OCI-LY3 (cell line): ENCODE measurements around the gene GADD45GIP1.

Source experiments
- H2AFZ ChIP-seq: fragments of 200-600, 300-600 bp; shearing (Covaris generic); 2 replicates; pipeline ENCODE4 v1.6.0; 2014; ENCODE audit warnings: antibody characterized with exemption, low read depth, low read length
- H3K27ac ChIP-seq: fragments of 200-600, 300-600 bp; sonication (generic); 2 replicates; pipeline ENCODE4 v1.5.1; 2014; ENCODE audit warnings: mild to moderate bottlenecking, low read length, moderate library complexity, mixed read lengths
- H3K27me3 ChIP-seq: fragments of 200-600, 300-600 bp; sonication (generic); 2 replicates; pipeline ENCODE4 v1.6.1; 2014; ENCODE audit warnings: low read depth, low read length, mixed read lengths
- H3K36me3 ChIP-seq: fragments of 200-600, 300-600 bp; sonication (generic); replicated peaks from 2 replicates; pipeline ENCODE3; 2014; ENCODE audit warnings: low read depth, low read length, mixed read lengths
- H3K4me1 ChIP-seq: fragments of 300-600, 200-600 bp; sonication (generic); 2 replicates; pipeline ENCODE4 v1.6.1; 2014; ENCODE audit warnings: low read length, mixed read lengths
- H3K4me2 ChIP-seq: fragments of 200-600, 300-600 bp; sonication (generic); 2 replicates; pipeline ENCODE4 v1.6.1; 2014; ENCODE audit warnings: low read length, mixed read lengths
- H3K4me3 ChIP-seq: fragments of 300-600, 200-600 bp; sonication (generic); 2 replicates; pipeline ENCODE4 v1.5.1; 2014; ENCODE audit warnings: antibody characterized with exemption, mild to moderate bottlenecking, low read length, moderate library complexity
- H3K79me2 ChIP-seq: fragments of 300-600, 200-600 bp; shearing (Covaris generic); 2 replicates; pipeline ENCODE4 v1.6.1; 2014; ENCODE audit warnings: mild to moderate bottlenecking, low read length, mixed read lengths
- H3K9ac ChIP-seq: fragments of 300-600, 200-600 bp; shearing (Covaris generic); 2 replicates; pipeline ENCODE4 v1.6.0; 2014; ENCODE audit warnings: mild to moderate bottlenecking, low read length, moderate library complexity
- H3K9me3 ChIP-seq: fragments of 200-600, 300-600 bp; shearing (Covaris generic); 2 replicates; pipeline ENCODE4 v1.6.1; 2014; ENCODE audit warnings: low read length, mixed read lengths; ENCODE audit not compliant: insufficient read depth
- H4K20me1 ChIP-seq: fragments of 200-600, 300-600 bp; sonication (generic); 2 replicates; pipeline ENCODE4 v1.6.1; 2016; ENCODE audit warnings: low read length, mixed read lengths; ENCODE audit not compliant: insufficient read depth
- CTCF ChIP-seq: fragments of 200-600, 300-600 bp; sonication (generic); IDR thresholded peaks from 2 replicates; pipeline ENCODE4 v1.5.1; 2014; ENCODE audit warnings: antibody characterized with exemption, low read length, low read depth
- EZH2phosphoT487 ChIP-seq: fragments of 200-600 bp; shearing (Covaris generic); IDR thresholded peaks from 2 replicates; pipeline ENCODE4 v1.6.1; 2018; ENCODE audit warnings: antibody characterized with exemption, mixed run types, low read depth

The GADD45GIP1 gene

GRCh38 chr19:12992729-12993128 is 35.7 kb upstream of the GADD45GIP1 start:
- 0 out of 2 replicates have a peak, but pooled peaks cover 4% of the 10 kb centered on the region for H3K27me3 ChIP-seq
- H4K20me1 ChIP-seq = no peaks in the 10 kb centered on the region
- H3K4me2 ChIP-seq = no peak overlapping the region
- no peaks in the 10 kb centered on the region; the same call in 1 of the 2 replicates for H3K9me3 ChIP-seq
- no peaks in the 10 kb centered on the region for H3K36me3 ChIP-seq
- H3K79me2 ChIP-seq = no peaks in the 10 kb centered on the region; the same call in 1 of the 2 replicates
- H3K9ac ChIP-seq = no peak overlapping the region
- H3K4me1 ChIP-seq = peaks cover 8% of the 10 kb centered on the region; the same call in 1 of the 2 replicates
- no peak for TF ChIP-seq EZH2phosphoT487
- no peak for TF ChIP-seq CTCF
- no peak overlapping the region for H2AFZ ChIP-seq
- H3K27ac ChIP-seq = no peak overlapping the region
- H3K4me3 ChIP-seq = no peak overlapping the region

DNA sequence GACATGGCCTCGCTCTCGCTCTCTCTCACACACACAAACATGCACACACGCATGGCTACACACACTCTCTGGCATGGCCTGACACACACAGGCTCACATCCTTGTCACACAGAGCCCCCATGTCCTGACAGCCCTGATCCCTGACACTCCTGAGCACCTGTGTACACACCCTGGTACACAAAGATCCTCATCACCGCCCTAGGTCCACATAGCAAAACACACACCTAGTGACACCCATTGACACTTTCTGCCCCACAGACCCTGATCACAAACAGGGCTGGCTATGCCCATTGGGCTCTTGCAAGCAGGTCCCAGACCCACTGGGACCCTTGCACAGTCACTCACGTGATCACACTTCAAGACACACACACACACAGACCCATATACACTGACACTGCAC is 34.3 kb upstream of the GADD45GIP1 start:
- Histone ChIP-seq H3K4me3 (no peak overlapping the region), H3K27me3 (0 out of 2 replicates have a peak, but pooled peaks cover 4% of the 10 kb centered on the region)
- TF ChIP-seq EZH2phosphoT487 (no peak), CTCF (no peak)

DNA sequence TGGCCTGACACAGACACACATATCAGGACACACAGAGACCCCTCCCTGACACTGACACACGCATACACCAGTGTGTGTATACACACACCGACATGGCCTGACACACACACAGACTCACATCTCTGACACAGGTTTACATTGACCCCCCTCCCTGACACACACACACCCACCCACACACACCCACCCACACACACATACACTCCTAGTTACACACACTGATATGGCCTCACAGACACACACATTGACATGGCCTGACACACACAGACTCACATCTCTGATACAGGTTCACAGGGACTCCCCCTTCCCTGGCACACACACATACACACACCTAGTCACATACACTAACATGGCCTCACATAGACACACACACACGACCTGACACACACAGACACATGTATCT is 33.8 kb upstream of the GADD45GIP1 start:
- no peaks in the 10 kb centered on the region for H4K20me1 ChIP-seq
- H3K36me3 ChIP-seq = no peaks in the 10 kb centered on the region
- H3K79me2 ChIP-seq = no peaks in the 10 kb centered on the region; the same call in 1 of the 2 replicates
- H3K27me3 ChIP-seq = 0 out of 2 replicates have a peak, but pooled peaks cover 4% of the 10 kb centered on the region
- H3K27ac ChIP-seq = no peak overlapping the region
- TF ChIP-seq EZH2phosphoT487 (no peak), CTCF (no peak)
- H2AFZ ChIP-seq = no peak overlapping the region
- H3K4me3 ChIP-seq = no peak overlapping the region
- H3K9ac ChIP-seq = no peak overlapping the region
- H3K9me3 ChIP-seq = no peaks in the 10 kb centered on the region; the same call in 1 of the 2 replicates
- H3K4me2 ChIP-seq = no peak overlapping the region
- peaks cover 10% of the 10 kb centered on the region; the same call in 1 of the 2 replicates for H3K4me1 ChIP-seq

More for the DNA sequence above, 34.3 kb upstream of the GADD45GIP1 start:
- H3K4me1 ChIP-seq = peaks cover 10% of the 10 kb centered on the region; the same call in 1 of the 2 replicates
- H3K36me3 ChIP-seq = no peaks in the 10 kb centered on the region
- H3K4me2 ChIP-seq = no peak overlapping the region
- H4K20me1 ChIP-seq = no peaks in the 10 kb centered on the region
- H3K9me3 ChIP-seq = no peaks in the 10 kb centered on the region; the same call in 1 of the 2 replicates
- H3K27ac ChIP-seq = no peak overlapping the region
- H2AFZ ChIP-seq = no peak overlapping the region
- no peak overlapping the region for H3K9ac ChIP-seq
- no peaks in the 10 kb centered on the region; the same call in 1 of the 2 replicates for H3K79me2 ChIP-seq

- no peak overlapping the region for H3K27ac ChIP-seq
- no peaks in the 10 kb centered on the region for H4K20me1 ChIP-seq
- no peak overlapping the region for H2AFZ ChIP-seq
- H3K79me2 ChIP-seq = no peaks in the 10 kb centered on the region
- H3K4me2 ChIP-seq = no peak overlapping the region
- no peak overlapping the region for H3K4me3 ChIP-seq
- peaks cover 10% of the 10 kb centered on the region; the same call in 1 of the 2 replicates for H3K4me1 ChIP-seq
- no peak overlapping the region for H3K9ac ChIP-seq
- no peaks in the 10 kb centered on the region for H3K36me3 ChIP-seq
- H3K9me3 ChIP-seq = no peaks in the 10 kb centered on the region; the same call in 1 of the 2 replicates
- 0 out of 2 replicates have a peak, but pooled peaks cover 4% of the 10 kb centered on the region for H3K27me3 ChIP-seq
- TF ChIP-seq CTCF = no peak
- TF ChIP-seq EZH2phosphoT487 = no peak
These were observed 33.4 kb upstream of the GADD45GIP1 start for GRCh38 chr19:12990431-12990830.
